ENCODE results near the gene PC.

The PC gene

GRCh38 chr11:66885469-66885868 lies 72.7 kb downstream of the PC start:
- DNase-seq (ENCODE audit: low read depth, low spot score): no peak

- no peak for DNase-seq (ENCODE audit: low read depth, low spot score)
Measured at GRCh38 chr11:66884443-66884842, 73.7 kb downstream of the PC start.

DNA sequence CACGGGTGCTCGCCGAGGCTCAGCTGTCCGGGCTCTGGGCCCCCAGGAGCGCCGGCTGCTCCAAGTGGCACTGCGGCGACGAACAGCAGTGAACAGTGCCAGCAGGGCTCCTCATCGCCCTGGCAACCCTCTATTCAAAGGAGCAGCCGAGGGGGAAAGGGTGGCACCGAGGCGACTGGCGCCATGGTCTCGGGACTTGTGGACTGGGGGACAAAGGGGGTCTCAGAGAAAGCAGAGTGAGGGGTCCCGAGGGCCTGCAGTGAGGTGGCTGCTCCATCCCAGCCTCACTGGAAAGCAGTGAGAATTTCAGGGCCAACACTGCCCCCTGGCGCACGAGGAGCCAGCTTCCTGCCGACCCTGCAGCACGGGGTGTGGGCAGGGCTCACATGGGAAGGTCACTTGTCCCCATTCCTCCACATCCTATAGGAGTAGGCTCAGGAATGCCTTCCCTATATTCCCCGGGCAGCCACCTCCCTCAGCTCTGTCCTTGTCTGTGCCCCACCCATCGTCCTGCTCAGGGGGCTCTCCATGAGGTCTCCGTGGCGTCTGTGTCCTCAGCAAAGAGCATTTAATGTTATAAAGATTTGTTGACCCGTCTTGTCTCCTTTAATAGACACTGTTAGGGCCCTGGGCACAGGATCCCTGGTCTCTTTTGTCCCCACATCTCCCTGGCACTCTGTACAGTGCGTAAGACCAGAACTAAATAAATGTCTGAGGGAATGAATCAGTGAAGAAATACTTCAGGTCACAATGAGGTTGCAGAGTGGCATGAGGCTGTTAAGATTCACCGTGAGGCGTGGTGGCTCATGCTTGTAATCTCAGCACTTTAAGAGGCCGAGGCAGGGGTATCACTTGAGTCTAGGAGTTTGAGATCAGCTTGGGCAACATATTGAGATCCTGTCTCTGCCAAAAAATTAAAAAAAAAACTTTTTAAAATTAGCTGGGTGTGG lies 74.9 kb downstream of the PC start:
- no peak for DNase-seq (ENCODE audit: low read depth, low spot score)

DNA sequence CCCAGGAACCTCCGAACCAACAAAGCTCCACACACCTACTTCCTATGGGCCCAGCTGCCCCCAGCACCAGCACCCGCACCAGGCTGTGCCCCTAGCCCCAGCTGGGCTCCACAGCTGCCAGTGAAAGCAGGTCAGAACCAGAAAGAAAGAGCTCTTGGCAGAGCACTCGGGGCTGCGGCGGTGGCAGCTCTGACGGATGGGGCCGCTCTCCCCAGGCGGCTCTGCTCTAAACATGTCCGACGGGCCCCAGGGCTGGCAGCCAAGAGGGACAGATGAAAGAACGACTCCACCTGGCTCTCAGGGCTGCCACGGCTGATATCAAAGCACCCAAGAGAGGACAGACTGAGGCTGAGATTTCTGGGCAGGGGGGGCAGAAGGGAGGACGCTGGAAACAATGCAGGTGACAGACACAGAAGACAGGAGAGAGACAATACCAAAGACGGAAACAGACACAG lies 75.6 kb downstream of the PC start:
- DNase-seq (ENCODE audit: low read depth, low spot score): no peak

GRCh38 chr11:66881927-66882452 lies 76.2 kb downstream of the PC start:
- DNase-seq (ENCODE audit: low read depth, low spot score): no peak

DNA sequence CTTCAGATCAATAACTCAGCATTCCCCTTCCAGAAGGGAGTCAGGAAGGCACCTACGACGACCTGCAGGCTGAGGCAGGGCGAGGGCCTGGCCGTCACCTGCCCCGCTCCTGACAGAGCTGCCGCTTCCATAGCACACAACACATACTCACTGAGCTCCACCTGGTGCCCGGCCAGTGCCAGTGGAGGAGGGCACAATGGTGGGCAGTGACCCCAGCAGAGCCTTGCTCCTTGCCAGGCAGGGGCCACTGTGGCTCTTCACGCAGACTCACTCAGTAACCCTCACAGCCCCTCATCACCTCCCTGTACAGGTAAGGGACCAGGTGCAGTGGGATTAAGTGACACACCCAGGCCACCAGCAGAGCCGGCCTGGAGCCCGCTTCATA lies 76.7 kb downstream of the PC start:
- no peak for DNase-seq (ENCODE audit: low read depth, low spot score)

- DNase-seq (ENCODE audit: low read depth, low spot score): no peak
Measured at GRCh38 chr11:66880496-66881450, 77.4 kb downstream of the PC start.

DNA sequence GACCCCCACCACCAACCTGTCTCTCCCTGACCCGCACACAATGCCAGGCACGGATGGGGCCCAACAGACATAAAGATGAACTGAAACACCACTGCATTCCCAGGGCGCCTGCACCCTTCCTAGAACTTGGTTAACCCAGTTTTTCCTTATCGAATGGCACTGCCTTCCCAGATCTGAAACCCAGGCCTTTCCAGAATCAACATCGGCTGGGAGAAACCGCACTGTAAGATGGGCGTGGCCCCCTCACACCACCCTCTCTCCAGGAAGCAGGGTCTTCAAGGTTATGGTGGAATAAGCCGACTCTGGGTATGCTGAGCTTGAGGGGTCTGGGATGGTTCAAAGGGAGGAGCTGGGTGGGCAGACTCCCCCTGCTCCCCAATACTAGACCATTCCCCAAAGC lies 78.2 kb downstream of the PC start:
- no peak for DNase-seq (ENCODE audit: low read depth, low spot score)

- DNase-seq (ENCODE audit: low read depth, low spot score): no peak
Measured at GRCh38 chr11:66879583-66879982, 78.6 kb downstream of the PC start.

DNA sequence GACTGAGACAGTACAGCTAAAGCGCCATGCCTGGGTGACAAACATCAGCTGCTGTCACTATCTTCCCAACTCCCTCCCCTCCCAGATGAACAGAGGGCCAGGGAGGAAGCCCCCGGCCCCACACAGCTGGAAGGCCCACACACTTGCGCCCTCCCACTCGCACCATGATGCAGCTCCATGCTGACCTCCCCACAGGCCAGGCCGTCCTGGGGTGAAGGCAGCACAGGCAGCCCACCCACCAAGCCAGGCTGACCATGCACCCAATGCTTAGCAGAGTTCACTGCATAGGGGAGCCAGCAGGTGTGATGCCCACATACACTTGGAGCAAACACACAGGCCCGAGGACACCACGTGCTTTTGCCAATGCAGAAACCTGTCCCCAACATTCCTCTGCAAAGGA lies 79.2 kb downstream of the PC start:
- DNase-seq (ENCODE audit: low read depth, low spot score): no peak

DNA sequence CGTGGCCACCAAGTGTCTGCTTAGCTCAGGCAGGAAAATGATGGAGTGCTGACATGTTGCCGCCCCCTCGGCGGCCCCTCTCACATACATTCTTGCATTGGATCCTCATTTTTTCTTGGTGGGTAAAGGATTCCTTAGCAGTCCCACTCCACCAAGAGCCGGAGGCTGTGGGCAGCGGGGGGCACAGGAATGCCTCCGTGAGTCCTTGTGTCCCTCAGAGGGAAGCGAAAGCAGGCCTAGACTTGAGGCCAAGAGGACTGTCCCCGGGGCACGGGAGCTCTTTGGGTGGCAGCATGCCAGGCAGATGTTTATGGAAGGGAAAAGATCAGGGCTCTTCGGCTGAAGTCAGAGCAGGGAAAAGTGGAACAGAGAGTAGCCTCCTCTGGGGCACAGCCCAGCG lies 79.7 kb downstream of the PC start:
- no peak for DNase-seq (ENCODE audit: low read depth, low spot score)

GRCh38 chr11:66877588-66878385 lies 80.4 kb downstream of the PC start:
- DNase-seq (ENCODE audit: low read depth, low spot score): no peak

DNA sequence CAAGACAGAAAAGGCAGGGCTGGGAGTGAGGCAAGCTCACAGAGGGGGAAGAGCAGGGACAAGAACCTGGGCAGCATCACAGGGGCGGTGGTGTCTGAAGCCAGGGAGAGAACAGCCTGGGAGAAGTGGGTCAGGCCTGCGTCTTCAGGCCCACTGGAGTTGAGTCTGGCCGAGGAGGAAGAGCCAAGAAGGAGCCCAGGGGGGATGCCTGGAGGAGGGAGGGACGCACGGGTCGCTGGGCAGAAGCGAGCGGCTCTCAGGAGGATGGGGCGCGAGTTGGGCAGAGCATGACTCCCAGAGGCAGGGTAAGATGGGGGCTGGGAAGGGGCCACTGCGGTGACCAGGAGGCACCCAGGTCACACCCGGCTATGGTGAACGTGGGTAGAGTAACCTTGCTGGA lies 82.8 kb downstream of the PC start:
- DNase-seq (ENCODE audit: low read depth, low spot score): no peak

DNA sequence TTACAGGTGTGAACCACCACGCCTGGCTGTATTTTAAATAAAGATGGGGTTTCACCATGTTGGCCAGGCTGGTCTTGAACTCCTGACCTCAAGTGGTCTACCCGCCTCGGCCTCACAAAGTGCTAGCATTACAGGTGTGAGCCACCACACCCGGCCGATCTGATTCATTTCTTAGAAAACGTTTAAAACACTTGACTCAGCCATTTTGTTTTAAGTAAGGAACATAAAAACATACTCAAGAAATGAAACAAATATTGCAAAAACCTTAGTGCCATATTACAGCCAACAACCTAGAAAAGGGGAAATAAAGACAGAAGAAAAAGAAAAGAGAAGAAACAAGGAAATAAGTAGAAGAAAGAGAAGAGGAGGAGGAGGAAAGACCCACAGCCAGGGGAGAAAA lies 84.0 kb downstream of the PC start:
- DNase-seq (ENCODE audit: low read depth, low spot score): no peak

DNA sequence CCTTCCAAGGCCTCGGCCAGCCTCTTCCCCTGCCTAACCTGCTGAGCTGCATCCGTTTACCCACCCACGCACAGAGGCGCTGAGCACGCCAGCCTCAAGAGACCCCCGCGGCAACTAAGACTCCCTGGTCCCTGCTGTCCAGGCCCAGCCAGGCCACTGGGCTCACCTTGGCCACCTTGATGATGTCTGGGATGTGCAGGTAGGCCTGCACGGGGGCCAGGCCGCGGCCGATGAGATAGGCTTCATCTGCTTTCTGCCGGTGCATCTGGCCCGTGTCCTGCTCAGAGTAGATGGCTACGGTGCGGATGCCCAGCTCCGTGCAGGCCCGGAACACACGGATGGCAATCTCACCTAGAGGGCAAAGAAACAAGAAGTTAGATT lies 86.7 kb downstream of the PC start:
- DNase-seq (ENCODE audit: low read depth, low spot score): no peak

DNA sequence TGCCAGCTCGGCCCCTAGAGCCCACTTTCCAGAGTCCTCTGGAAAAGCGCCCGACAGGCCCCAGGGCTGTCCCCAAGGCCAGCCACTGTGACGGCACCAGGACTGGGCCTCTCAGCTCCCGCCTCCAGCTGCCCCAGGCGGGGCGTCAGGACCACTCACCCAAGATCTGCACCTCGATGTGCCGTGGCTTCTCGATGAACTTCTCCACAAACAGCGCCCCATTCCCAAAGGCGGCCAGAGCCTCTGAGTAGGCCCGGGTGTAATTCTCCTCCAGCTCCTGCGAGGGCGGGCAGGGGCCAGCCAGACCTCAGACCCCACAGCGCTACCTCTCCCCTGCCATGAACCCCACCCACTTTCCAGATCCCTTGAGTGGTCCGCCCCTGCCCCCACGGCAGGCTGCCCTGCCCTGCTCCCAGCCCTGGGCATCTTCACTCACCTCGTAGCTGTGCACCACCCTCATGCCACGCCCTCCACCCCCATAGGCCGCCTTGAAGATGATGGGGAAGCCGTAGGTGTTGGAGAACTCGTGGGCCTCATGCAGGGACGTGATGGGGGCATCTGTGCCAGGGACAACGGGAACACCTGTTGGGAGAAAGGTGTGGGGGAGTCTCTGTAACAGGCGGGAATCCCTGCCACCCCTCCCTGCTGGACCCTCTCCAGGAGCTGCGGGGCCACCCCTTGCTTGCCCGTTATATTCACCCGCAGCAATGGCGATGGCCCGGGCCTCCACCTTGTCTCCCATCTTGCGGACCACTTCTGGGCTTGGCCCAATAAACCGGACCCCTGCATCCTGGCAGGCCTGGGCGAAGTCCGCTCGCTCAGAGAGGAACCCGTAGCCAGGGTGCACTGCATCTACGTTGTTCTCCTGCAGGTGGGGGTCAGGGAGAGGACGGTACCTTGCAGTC lies 87.3 kb downstream of the PC start:
- no peak for DNase-seq (ENCODE audit: low read depth, low spot score)

GRCh38 chr11:66870131-66870530 lies 88.1 kb downstream of the PC start:
- DNase-seq (ENCODE audit: low read depth, low spot score): no peak

GRCh38 chr11:66869567-66869870 lies 88.7 kb downstream of the PC start:
- no peak for DNase-seq (ENCODE audit: low read depth, low spot score)

DNA sequence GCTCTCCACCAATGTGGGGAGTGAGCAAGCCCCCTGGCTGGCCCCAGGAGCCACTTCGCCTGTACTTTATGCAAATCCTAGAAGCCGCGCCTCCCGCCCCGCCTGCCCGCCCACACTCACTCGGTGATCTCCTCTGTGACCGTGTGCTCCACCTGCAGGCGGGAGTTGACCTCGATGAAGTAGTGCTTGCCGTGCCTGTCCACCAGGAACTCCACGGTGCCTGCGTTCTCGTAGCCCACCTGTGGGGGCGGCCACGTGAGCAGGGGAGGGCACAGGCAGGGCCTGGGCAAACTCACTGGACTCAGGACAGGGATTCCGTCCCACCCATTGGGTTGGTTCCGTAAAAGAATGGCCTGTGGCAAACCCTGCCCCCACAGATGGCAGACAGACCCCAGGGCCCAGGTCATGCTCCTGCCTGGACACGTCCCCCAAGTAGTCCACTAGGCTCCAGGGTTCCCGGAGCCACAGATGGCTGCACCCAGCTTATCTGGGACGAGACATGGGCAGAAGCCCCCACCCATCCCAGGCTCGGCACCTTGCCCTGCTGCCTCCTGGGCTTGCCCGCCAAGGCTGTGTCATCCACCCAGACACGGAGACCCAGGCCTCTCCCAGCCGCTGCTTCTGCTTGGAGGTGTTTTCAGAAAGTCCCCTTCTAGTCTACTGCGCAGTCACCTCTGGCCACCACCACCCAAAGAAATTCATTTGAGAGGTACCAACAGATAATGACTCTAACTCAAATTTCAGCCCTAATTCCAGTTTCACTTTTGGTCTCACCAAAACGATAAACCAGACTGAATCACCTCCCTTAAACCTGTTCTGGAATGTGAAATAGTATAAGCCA lies 89.2 kb downstream of the PC start:
- DNase-seq (ENCODE audit: low read depth, low spot score): no peak
